GM18508 (cell line): ENCODE data around the gene CREM.
"Not testable (repeated sequence)": the region's sequence is repeated elsewhere in the genome, so short reads cannot be mapped to it uniquely, and the experiment has no call there.

Experiments used
- ATAC-seq: cut with Tn5 transposase; IDR thresholded peaks from one replicate; pipeline ENCODE4 v1.9.1; 2021; ENCODE audit warnings: moderate number of reproducible peaks; ENCODE audit not compliant: insufficient read depth, unreplicated experiment

CREM gene

DNA sequence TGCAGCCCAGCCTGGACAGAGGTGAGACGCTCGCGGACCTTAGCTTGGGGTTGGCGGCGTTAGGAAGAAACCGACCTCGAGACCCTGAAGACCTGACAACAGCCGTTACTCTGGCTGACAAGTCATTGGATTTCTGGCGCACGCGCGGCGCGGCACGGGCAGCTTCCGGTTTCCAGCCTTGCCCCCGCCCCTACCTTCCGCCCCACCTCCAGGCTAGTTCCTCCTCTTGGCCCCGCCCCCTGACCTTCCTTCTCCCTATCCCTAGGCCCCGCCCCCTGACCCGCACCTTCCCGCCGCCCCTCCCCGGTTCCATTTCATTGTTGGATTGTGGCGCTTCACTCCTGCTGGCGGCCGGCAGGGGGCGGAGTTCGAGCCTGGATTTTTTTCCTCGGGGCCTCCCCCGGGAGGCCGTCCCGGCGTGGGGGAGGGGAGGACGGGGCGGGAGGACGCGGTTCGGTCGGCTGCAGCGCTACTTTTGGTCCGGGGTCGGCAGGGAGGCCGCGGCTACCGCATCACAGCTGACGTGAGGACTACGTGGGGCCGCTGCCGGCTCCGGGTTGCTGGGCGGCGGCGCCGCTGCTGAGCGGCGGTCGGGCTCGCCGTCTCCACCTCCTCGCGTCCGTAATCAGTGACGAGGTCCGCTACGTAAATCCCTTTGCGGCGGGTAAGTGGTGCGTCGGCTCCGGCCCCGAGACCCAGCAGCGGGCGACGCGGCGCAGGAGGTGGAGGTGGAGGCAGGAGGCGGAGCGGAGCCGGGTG is at the start of gene CREM:
TSS of gene CREM (plus strand) at position 317 of the 759 bp plus-strand sequence. CDS start 10,990 bp downstream, outside the sequence.
- ATAC-seq = peak; percentile 60

DNA sequence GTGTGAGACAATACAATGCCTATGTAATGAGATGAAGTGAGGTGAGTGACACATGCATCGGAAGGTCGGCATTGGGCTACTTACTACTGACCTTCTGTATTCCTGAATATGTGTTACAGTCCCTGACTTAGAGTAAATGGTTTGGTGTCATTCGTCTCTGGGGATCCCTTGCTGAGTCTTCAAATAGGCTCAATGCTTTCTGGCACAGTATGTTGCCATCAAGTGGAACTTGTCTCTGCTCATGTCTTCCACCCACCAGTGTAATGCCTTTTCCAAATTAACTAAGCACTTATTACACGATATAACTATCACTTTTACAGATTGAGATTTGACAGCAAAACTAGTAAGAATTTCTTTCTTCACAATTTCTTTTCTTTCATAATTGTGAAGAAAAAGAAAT is 47.4 kb upstream of the CREM start:
- ATAC-seq = no peak

DNA sequence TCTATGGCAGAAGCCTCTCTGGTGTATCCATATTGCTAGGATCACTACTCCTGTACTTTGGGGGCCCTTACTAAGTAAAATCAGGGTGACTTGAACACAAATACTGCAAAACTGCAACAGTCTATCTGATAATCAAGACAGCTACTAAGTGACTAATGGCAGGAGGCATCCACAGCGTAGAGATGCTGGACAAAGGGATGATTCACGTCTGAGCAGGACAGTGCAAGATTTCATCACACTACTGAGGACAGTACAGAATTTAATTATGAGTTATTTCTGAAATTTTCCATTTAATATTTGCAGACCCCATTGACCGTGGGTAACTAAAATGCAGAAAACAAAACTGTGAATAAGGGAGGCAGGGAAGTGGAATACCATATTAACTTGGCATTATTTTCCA is 46.9 kb upstream of the CREM start:
- ATAC-seq = no peak

DNA sequence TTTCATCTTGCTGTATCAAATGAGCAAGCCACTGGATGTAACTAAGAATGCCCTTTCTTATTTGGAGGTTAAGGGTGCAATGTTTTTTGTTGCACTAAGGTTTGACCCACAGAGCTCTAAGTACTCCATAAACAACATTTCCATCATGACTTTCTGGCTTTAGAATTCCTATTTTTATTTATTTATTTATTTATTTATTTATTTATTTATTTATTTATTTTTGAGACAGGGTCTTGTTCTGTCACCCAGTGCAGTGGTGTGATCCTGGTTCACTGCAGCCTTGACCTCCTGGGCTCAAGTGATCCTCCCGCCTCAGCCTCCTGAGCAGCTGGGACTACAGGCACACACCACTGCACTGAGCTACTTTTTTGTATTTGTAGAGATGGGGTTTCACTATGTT is 46.4 kb upstream of the CREM start:
- not testable (repeated sequence) for ATAC-seq

DNA sequence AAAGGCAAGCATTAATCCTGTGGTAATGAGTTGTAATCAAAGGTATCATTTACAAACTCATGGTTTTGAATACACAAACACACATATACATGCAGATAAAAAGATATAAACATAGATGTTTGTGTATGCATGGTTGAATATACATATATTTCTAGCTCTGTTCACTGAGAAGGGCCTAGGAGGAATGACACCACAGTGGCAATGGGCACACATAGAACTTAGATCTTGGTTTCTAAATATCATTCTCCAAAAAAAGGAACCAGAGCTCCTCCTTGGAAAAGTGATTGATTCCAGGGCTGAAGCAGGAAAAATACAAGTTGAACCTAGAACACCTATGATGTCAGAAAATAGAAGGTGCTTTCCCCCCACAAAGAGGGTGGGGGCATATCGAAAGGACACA is 43.4 kb upstream of the CREM start:
- ATAC-seq = no peak

DNA sequence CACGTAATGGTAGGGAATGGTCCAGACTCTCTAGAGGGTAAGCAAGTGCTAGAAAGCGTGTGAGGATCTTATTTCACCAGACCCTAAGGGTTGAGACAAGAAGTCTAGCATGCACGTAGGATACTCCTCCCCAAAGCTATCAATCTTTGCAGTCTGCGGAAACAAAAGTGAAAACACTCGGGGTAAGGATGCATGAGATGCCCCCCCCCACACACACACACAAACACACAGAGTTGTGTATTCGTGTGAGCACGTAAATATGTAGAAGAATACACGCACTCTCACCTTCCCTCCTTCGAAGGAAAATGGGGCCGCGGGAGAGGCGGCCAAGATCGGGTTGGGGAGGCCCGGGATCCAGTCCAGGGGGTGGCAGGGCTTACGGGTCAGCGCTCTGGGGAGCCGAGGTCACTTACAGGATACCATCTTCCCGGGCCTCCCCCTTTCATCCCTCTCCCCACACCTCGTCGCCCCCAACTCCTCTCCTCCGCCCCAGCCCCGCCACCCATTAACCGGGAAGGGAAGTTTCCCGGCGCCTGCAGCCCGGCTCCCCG is 37.0 kb upstream of the CREM start:
- no peak for ATAC-seq

DNA sequence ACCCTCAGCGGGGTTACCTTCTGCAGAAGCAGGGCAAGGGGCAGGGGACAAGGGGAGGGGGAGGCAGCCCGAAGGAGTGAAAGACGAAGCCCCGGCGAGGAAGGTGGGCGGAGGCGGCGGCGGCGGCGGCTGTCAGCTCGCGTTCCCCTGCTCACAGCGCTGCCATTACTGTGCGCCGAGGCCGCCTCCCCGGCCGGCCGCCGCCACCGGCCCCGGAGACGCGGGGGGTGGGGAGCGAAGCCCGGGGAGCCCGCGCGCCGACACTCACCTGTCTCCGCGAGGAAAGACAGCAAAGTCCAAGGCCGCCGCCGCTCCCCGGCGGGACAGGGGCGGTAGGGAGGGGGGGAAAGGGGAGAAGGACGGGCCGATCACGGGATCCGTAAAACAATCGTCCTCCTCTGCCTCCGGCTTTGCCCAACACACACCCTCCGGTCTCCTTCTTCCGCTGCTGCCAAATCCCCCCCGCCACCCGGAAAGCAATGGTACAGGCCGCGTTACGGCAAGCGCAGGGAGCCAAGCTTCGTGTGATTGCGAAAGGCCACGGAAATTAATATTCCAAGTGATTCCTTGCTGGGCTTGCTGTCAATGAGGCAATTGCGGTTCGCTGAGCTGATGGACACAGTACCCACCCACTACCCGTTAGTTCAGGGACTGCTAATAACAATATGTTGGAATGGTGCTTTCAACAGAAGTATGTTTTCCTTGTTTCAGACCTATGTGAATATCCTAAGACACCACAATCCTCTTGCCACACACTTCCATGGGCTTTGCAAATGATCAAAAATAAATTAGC is 36.3 kb upstream of the CREM start, which contains the start of gene CUL2:
TSS of gene CUL2 (minus strand) at position 180 of the 793 bp plus-strand sequence. CDS start 19,024 bp downstream, outside the sequence.
- ATAC-seq = peak; percentile 70

DNA sequence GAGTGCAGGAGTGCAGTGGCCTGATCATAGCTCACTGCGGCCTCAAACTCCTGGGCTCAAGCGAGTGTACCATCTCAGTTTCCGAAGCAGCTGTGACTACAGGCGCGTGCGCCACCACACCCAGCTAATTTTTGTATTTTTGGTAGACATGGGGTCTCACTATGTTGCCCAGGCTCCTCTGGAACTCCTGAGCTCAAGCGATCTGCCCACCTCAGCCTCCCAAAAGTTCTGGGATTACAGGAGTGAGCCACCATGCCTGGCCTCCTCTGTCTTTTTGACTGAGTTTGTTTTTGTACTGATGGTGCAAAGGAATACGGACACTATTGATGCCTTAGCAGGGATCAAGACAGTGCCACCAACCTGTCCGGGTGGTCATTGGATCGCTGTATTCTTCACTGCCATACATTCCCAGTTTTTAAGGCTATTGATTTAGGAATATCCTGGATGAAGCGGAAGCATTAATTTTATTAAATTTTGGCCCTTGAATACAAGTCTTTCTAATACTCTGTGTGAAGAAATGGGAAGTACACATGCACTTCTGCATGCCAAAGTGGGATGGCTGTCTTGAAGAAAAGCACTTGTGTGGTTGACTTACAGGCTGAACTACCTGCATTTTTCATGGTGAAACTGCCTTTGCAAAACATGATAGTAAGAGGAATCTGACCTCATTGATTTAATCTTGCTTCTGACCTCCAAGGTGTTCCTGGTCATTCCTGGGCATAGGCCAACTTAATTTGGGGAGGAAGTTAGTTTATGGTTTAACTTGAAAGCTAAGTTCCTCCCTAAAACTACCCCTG is 34.5 kb upstream of the CREM start:
- ATAC-seq = no peak

DNA sequence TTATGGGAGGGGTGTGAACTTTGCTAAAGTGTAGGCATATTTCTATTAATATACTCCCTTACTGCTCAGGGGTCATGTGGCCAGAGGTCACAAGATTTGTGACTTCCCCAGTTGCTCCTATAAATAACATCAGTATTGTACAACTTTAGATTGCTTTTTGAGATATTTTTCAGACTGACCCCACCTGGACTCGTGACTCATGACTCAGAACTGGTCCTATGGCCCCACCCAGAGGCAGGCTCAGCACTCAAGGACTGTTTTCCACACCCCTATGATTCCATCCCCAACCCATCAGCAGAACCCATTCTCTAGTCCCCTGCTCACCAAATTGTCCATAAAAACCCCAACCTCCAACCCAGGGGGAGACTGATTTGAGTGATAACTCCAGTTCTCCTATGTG is 33.8 kb upstream of the CREM start:
- no peak for ATAC-seq

DNA sequence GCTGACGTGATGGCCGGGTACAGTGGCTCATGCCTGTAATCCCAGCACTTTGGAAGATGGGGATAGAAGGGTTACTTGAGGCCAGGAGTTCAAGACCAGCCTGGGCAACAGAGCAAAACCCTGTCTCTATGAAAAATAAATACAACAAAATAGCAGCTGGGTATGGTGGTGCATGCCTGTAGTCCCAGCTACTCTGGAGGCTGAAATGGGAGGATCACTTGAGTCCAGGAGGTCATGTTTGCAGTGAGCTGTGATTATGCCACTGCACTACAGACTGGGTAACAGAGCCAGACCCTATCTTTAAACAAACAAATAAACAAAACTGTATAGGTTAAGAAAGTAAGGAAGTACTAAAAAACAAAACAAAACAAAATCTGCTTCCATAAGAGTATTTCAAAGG is 30.3 kb upstream of the CREM start:
- no peak for ATAC-seq

DNA sequence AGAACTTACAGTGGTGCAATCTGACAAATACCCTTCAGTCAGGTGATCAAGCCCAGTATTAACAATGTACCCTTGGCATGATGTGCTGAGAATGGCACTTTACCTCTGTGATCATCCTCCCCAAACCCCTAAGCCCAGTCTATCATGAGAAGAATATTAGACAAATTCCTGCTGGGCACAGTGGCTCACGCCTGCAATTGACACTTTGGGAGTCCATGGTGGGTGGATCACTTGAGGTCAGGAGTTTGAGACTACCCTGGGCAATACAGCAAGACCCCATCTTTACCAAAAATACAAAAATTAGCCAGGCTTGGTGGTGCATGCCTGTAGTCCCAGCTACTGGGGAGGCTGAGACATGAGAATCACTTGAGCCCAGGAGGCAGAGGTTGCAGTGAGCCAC is 29.1 kb upstream of the CREM start:
- no peak for ATAC-seq

DNA sequence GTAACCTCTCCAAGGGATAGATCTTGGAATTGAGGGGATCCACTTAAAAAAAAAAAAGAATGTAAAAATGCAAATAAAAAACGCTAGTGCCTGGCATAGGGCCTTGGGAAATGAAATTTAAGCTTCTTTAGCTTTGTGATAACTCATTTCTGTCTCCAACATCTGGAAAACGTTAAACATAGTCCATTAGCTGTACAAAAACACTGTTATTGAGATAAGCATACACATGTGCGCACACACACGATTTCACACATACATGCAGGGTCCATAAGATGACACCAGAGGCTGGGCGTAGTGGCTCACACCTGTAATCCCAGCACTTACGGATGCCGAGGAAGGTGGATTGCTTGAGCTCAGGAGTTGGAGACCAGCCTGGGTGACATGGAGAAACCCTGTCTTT is 22.8 kb upstream of the CREM start:
- no peak for ATAC-seq

DNA sequence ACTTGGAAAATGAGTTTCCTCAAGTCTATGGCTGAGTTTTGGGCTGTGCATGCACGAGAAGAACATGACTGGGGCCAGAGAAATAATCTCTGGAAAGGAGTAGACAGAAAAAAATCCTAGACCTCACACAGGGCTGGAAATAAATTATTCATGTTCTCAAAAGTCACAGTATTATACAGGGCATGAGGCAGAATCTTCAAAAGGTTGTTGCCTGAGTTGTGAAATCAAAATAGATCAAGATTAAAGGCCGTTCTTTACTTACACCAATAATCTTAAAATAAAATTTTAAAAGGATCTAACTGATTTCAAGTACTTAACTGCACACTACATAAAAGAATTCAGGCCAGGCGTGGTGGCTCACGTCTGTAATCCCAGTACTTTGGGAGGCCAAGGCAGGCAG is 14.1 kb upstream of the CREM start:
- ATAC-seq = no peak

DNA sequence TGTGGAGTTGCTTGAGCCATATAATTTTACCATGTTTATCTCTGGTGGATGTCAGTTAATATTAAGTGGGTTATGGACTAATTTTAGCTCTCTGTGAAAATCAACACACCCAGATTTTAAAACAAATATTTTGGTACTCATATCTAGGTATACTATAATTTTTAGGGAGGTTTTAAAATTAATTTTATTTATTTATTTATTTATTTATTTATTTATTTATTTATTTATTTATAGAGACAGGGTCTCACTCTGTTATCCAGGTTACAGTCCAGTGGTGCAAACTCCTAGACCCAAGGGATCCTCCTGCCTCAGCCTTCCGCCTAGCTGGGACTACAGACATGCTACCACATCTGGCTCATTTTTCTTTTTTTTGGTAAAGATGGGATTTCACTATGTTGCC is 7.3 kb upstream of the CREM start:
- ATAC-seq = no peak

DNA sequence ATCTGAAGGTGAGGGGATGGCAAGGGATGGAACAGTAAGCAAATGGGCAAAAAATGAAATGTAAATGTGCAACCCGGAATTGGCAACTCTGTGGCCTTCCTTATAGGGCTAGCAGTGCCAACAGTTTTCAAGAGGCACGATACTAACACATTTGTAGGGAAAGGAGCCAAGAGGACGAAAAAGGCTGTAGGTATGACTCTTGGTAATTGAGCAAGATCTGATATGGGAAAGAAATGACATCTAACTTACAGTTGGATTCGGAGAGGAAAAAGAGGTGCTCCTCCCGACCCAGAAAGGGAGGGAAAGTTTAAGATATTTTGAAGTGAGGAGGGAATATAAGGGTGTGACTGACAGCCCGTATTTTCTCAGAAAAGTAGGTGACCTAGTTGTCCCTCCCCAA is 2.1 kb upstream of the CREM start:
- ATAC-seq = no peak

DNA sequence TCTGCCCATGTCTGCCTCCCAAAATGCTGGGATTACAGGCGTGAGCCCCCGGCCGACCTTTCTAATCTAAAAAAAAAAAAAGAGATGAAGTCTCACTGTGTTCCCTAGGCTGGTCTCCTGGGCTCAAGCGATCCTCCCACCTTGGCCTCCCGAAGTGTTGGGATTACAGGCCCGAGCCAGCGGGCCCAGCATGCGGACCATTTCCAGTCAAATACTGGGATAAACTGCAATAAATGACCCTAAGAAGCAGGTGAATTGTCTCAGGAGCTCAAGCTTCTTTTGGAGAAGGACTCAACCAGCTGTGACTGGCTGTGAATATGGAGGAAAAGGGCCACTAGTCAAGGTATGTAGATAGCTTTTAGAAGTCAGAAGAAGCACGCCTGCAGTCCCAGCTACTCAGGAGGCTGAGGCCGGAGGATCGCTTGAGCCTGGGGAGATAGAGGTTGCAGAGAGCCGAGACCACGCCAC is 550 bp upstream of the CREM start:
- no peak for ATAC-seq

DNA sequence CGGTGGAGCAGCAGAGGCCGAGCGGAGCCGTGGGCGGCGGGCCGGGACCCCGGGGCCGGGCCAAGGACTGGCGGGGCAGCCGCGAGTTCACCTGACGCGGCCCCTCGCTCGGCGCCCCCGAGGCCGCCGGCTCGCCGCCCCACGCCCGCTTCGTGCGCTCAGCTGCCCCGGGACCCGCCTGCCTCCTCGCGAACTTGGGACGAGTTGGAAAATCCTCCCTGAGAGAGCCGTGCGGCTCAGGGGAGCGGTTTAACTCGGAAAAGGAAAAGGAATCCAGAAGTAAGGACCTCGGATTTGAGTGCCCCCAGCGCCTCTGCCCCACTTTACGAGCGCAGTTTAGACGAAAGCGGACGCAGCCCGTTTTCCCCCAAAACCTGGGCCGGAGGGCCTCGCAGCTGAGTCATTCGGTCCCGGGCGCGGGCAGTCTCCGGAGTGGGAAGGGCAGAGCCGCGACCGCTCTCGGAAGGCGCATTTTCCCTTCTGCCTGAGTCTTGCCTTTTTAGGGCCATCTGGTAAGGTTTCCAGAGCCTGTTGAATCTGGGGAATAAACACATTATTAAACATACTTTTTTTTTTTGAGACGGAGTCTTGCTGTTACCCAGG is 744 bp downstream of the CREM start:
- ATAC-seq = no peak

DNA sequence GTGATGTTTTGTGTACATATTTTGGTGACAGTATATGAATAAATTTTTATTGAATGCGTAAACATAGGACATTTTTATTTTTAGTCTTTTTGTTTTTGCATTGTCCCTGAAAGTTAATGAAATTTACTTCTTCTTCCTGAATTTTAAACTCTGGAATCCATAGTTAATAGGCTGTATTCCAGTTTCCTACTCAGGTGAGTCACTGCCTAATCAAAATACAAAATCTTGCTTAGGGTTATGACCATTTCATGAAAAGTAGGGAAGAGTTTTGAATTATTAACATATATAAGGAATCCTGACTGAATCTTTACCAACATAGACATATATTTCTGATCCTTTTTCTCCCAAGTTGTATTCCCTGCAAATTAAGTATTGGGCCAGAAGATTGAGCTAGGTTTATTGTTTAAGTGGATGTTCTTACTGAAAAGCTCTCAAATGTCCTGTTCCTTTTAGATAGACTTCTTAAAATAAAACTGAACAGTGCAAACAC is 2.6 kb downstream of the CREM start:
- no peak for ATAC-seq

DNA sequence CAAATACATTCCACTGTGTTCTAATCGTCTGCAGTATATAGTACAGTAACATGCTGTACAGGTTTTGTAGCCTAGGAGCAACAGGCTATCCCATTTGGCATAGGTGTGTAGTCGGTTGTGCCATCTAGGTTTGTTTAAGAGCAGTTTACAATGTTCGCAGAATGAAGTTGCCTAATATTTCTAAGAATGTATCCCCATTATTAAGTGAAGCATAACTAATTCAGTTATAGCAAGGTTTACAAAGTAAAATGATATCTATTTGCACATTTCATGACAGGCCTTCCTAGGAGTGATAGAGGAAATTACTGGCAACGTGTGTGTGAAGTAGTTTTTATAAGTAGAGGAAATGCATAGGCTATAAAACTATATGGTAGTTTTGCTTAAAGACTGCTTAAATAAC is 4.0 kb downstream of the CREM start:
- ATAC-seq = no peak

DNA sequence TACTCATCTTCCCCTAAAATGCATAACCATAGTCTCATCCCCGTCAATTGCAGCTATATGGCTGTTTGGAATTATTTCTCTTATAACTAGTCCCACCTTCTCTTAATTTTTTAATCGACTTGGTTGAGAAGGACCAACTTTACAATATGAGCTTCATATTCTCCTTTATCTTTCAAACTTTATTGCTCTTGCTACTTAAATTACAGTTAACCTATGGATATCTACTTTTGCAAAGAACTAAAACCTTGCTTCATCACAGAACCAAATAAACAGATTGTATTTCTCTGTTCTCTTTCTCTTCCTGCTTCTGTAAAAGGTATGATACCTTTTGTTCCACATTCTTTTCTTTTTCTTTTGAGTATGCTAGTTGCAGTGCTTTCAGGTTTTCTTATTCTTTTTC is 6.1 kb downstream of the CREM start:
- ATAC-seq = no peak
